ENCODE data around the gene CDC42BPA. TPM values are rescaled to one million over a fixed set of nuclear protein-coding genes. Genes with fewer than 3 reads are reported as not detected.

Gene CDC42BPA
- total RNA-seq, 1 donor: 113 TPM

- DNase-seq (ENCODE audit: low read depth): no peak
- H3K4me3 ChIP-seq (ENCODE audit: low read depth, low read length): no peak overlapping the region
- no peak for TF ChIP-seq CTCF (IDR thresholded peaks at IDR 0.05; ENCODE audit: insufficient read depth, low read depth, low read length)
These were observed 2.7 kb upstream of the CDC42BPA start for GRCh38 chr1:227321035-227321434.

- H3K4me3 ChIP-seq (ENCODE audit: low read depth, low read length): no peak overlapping the region
- no peak for TF ChIP-seq CTCF (IDR thresholded peaks at IDR 0.05; ENCODE audit: insufficient read depth, low read depth, low read length)
- no peak for DNase-seq (ENCODE audit: low read depth)
These were observed 2.2 kb upstream of the CDC42BPA start for GRCh38 chr1:227320476-227320875.

- DNase-seq (ENCODE audit: low read depth): peak; percentile 58
- H3K4me3 ChIP-seq (ENCODE audit: low read depth, low read length): peak overlapping the region; percentile 95
- no peak for TF ChIP-seq CTCF (IDR thresholded peaks at IDR 0.05; ENCODE audit: insufficient read depth, low read depth, low read length)
These were observed 738 bp upstream of the CDC42BPA start for GRCh38 chr1:227318853-227319607.

- DNase-seq (ENCODE audit: low read depth): peak; percentile 82
- peak; percentile 30 for TF ChIP-seq CTCF (IDR thresholded peaks at IDR 0.05; ENCODE audit: insufficient read depth, low read depth, low read length)
- peak overlapping the region; percentile 95 for H3K4me3 ChIP-seq (ENCODE audit: low read depth, low read length)
These were observed 723 bp downstream of the CDC42BPA start for GRCh38 chr1:227317523-227318015.

GRCh38 chr1:227317011-227317451, 1.3 kb downstream of the CDC42BPA start:
- TF ChIP-seq CTCF (IDR thresholded peaks at IDR 0.05; ENCODE audit: insufficient read depth, low read depth, low read length): no peak

GRCh38 chr1:227316456-227316855, 1.8 kb downstream of the CDC42BPA start:
- DNase-seq (ENCODE audit: low read depth): no peak
- no peak for TF ChIP-seq CTCF (IDR thresholded peaks at IDR 0.05; ENCODE audit: insufficient read depth, low read depth, low read length)
- peak overlapping the region; percentile 95 for H3K4me3 ChIP-seq (ENCODE audit: low read depth, low read length)

More at GRCh38 chr1:227317011-227317451, 1.3 kb downstream of the CDC42BPA start:
- peak; percentile 47 for DNase-seq (ENCODE audit: low read depth)
- peak overlapping the region; percentile 95 for H3K4me3 ChIP-seq (ENCODE audit: low read depth, low read length)
